ENCODE measurements around the gene SPEF1.

SPEF1 gene

DNA sequence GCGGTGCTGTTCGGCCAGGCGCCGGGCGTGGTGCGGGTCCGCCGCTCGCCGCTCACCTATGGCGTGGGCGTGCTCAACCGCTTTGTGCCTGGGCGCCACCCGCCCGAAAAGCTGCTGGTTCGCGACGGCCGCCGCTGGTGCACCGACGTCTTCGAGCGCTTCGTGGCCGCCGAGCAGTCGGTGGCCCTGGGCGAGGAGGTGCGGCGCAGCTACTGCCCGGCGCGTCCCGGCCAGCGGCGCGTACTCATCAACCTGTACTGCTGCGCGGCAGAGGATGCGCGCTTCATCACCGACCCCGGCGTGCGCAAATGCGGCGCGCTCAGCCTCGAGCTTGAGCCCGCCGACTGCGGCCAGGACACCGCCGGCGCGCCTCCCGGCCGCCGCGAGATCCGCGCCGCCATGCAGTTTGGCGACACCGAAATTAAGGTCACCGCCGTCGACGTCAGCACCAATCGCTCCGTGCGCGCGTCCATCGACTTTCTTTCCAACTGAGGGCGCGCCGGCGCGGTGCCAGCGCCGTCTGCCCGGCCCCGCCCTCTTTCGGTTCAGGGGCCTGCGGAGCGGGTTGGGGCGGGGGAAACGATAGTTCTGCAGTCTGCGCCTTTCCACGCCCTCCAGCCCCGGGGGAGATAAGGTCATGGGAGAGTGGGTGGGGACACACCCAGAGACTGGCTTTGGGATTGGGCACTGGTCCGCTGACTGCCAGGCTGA, 29.4 kb downstream of the SPEF1 start:
- no peak overlapping the region for H3K4me3 ChIP-seq (ENCODE audit: low read depth, low read length)
- TF ChIP-seq, protein P1, sequence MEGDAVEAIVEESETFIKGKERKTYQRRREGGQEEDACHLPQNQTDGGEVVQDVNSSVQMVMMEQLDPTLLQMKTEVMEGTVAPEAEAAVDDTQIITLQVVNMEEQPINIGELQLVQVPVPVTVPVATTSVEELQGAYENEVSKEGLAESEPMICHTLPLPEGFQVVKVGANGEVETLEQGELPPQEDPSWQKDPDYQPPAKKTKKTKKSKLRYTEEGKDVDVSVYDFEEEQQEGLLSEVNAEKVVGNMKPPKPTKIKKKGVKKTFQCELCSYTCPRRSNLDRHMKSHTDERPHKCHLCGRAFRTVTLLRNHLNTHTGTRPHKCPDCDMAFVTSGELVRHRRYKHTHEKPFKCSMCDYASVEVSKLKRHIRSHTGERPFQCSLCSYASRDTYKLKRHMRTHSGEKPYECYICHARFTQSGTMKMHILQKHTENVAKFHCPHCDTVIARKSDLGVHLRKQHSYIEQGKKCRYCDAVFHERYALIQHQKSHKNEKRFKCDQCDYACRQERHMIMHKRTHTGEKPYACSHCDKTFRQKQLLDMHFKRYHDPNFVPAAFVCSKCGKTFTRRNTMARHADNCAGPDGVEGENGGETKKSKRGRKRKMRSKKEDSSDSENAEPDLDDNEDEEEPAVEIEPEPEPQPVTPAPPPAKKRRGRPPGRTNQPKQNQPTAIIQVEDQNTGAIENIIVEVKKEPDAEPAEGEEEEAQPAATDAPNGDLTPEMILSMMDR (IDR thresholded peaks at IDR 0.05; ENCODE audit: borderline replicate concordance, insufficient read depth, low read depth, low read length) = no peak

DNA sequence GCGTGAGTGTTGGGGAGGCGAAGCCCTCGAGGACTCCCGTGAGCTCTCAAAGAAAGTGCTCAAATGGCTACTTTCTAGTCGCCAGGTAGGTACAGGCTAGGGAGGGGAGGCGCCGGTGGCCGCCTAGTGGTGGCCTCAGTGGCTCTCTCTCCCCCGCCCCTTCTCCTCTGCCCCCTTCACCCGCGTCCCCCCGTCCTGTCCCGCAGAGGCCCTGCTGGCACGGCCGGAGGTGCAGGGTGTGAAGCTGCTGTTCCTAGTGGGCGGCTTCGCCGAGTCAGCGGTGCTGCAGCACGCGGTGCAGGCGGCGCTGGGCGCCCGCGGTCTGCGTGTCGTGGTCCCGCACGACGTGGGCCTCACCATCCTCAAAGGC, 30.0 kb downstream of the SPEF1 start:
- H3K4me3 ChIP-seq (ENCODE audit: low read depth, low read length) = no peak overlapping the region
- TF ChIP-seq, protein P1 (IDR thresholded peaks at IDR 0.05; ENCODE audit: borderline replicate concordance, insufficient read depth, low read depth, low read length) = no peak

GRCh38 chr20:3749689-3750531, 31.3 kb downstream of the SPEF1 start:
- TF ChIP-seq, protein P1 (IDR thresholded peaks at IDR 0.05; ENCODE audit: borderline replicate concordance, insufficient read depth, low read depth, low read length) = peak; percentile 89
- no peak overlapping the region for H3K4me3 ChIP-seq (ENCODE audit: low read depth, low read length)

DNA sequence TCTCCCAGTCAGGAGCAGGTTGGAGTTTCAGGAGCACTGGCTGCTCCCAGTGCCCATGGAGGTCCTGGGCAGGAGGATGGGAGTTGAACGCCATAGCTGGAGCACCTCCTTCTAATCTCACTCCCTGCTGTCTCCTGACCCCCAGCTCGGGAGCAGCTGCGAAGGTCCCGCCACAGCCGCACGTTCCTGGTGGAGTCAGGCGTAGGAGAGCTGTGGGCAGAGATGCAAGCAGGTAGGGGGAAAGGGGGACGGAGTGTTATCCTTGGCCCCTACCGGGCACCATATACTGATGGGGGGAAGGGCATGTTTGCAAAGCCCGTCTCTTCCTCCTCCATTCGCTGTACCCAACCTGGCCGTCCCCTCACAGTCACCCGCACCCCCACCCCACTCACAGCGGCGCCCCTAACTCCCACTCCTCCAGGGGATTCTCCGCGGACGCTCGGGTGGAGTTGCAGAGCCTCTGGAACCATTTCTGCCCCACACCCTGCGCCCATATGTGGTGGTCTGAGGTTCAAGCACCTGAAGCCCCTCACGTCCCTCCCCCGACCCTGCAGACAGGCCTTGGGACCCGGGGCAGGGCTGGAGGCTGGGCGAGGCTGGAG, 32.1 kb downstream of the SPEF1 start:
- no peak overlapping the region for H3K4me3 ChIP-seq (ENCODE audit: low read depth, low read length)
- TF ChIP-seq, protein P1 (IDR thresholded peaks at IDR 0.05; ENCODE audit: borderline replicate concordance, insufficient read depth, low read depth, low read length) = no peak

GRCh38 chr20:3748073-3748472, 33.2 kb downstream of the SPEF1 start:
- no peak overlapping the region for H3K4me3 ChIP-seq (ENCODE audit: low read depth, low read length)
- TF ChIP-seq, protein P1 (IDR thresholded peaks at IDR 0.05; ENCODE audit: borderline replicate concordance, insufficient read depth, low read depth, low read length) = no peak

DNA sequence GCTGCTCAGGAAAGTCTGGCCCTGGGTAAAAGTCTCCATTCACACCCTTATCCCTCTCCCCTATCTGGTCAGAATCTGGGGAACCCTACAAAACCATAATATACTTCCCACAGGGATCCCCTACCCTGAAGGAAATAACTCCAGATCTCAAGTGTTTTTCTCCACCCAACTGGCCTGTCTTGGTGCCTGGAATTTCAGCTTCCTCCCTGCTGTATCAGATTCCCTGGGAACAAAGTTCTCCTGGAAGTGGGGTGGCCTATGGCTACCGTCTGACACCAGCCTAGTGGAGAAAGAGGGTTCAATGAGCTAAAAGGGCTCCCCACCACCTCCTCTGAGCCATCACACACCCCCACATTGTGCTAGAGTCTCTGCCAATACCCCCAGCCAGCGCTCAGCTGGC, 33.8 kb downstream of the SPEF1 start:
- TF ChIP-seq, protein P1 (IDR thresholded peaks at IDR 0.05; ENCODE audit: borderline replicate concordance, insufficient read depth, low read depth, low read length) = no peak

More for the DNA sequence above, 33.8 kb downstream of the SPEF1 start:
- no peak overlapping the region for H3K4me3 ChIP-seq (ENCODE audit: low read depth, low read length)
